C4-2B (cell line): ENCODE measurements around the gene SH3BP5.

Source experiments
- H3K27ac ChIP-seq: fragments of 450-650 bp; 2 replicates; pipeline ENCODE4 v1.5.1; 2017
- ZFX ChIP-seq: fragments of 450-650 bp; IDR thresholded peaks from 2 replicates; pipeline ENCODE4 v1.6.1; 2017
- TF ChIP-seq, protein P1 (sequence below): fragments of 450-650 bp; conservative IDR thresholded peaks from 2 replicates; pipeline ENCODE4 v1.5.1; 2017; ENCODE audit warnings: mild to moderate bottlenecking

SH3BP5 gene

DNA sequence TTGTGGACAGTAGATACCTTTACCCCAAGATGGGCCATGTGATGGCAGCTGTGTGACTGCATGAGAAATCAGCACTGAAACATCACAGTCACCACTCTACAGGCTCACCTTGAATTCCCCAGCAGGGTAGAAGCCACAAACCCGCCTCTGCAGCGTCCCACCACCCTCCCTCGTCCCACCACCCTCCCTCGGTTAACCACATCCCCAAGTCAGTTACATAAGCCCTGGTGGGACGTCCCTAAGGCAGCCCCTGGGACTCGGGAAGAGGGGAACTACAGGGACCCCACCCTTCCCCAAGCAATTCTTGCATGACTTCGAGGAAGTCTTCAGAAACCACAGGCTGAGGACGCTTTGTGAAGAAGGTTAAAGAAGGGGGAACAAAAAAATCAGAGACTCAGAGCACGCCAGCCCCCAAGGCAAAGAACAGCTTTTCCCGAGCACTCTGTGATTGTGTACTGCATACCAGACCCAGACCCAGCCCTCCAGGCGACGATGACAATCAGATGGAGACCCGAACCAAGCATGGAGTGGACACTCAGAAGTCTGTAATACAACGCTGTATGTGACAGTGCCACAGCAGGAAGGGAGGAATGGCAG lies 60.5 kb downstream of the SH3BP5 start:
- H3K27ac ChIP-seq: no peak overlapping the region
- no peak for TF ChIP-seq ZFX
- TF ChIP-seq, protein P1, sequence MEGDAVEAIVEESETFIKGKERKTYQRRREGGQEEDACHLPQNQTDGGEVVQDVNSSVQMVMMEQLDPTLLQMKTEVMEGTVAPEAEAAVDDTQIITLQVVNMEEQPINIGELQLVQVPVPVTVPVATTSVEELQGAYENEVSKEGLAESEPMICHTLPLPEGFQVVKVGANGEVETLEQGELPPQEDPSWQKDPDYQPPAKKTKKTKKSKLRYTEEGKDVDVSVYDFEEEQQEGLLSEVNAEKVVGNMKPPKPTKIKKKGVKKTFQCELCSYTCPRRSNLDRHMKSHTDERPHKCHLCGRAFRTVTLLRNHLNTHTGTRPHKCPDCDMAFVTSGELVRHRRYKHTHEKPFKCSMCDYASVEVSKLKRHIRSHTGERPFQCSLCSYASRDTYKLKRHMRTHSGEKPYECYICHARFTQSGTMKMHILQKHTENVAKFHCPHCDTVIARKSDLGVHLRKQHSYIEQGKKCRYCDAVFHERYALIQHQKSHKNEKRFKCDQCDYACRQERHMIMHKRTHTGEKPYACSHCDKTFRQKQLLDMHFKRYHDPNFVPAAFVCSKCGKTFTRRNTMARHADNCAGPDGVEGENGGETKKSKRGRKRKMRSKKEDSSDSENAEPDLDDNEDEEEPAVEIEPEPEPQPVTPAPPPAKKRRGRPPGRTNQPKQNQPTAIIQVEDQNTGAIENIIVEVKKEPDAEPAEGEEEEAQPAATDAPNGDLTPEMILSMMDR: no peak

DNA sequence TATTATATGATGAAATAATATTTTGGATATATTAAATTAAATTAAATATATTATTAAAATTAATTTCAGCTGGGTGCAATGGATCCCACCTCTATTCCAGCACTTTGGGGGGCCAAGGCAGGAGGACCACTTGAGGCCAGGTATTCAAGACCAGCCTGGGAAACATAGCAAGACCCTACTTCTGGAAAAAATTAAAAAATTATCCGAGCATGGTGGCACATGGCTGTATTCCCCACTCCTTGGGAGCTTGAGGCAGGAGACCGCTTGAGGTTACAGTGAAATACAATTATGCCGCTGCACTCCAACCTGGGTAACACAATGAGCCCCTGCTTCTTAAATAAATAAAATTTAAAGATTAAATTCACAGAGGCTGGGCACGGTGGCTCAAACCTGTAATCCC lies 61.4 kb downstream of the SH3BP5 start:
- H3K27ac ChIP-seq: no peak overlapping the region
- TF ChIP-seq, protein P1: no peak

DNA sequence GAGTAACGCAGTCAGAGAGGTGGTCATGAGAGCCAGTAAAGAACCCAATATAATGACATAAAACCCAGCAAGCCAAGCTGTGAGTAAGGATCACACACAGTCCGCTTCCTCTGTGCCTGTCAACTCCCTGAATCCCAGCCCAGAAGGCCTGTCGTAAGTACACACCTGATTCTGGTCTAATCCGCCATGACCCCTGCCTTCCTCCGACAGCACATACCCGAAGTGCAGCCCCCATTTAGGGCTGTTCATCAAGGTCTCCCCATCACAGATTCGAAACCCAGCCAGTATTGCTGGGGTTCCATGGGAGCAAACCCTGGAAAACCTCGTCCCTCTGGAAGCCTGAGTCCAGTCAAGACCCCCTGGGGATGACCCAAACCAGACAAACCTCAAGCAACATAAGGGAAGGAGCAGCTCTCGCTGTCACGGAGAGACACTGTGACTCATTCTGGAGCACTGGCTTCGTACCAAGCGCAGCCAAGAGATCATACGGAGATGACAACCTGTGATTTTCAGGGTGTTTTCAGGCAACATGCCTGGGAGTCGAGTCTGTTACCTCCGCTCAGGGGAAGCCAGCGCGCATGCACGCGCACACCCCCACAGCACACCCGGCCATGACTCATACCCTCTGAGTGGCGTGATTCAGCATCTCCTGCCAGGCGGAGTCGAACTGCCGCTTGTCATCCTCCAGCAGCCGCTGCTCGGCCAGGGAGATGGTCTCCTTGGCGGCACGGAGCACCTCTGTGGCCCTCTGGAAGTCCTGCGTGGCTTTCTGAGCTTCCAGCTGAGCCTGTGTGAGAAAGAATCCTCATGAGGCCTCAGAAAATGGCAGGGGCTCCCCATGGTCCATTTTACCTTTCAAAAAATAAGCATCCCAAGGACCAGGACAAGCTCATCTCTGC lies 63.0 kb downstream of the SH3BP5 start:
- TF ChIP-seq, protein P1: no peak
- no peak for TF ChIP-seq ZFX
- H3K27ac ChIP-seq: no peak overlapping the region

DNA sequence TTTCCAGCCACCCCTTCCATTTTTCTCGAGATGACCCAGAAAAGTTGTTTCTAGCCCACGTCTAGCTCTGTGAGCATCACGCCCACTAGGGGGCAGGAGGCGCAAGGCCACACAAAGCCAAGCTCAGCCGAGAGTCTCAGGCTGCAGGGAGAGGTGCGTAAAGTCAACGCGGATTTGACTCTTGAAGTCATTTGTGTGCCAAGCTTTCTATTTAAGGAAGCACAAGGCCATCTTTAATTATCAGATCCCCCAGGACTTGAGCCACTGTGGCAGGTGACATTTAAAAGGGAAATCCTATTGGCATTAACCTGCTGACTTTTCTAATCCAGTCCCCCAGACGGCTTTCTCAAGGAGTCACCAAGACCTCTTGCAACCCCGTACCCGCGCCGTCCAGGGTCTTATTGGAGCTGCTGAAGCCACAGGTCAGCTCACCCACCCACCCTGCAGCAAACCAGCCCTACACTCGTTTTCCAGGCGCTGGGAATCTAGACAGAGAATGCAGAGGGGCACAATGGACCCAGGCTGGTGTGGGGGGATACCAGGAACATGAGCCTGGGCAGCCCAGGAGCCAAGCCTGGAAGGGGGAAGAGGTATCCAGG lies 64.3 kb downstream of the SH3BP5 start:
- TF ChIP-seq ZFX: no peak
- TF ChIP-seq, protein P1: peak; percentile 92
- H3K27ac ChIP-seq: no peak overlapping the region

DNA sequence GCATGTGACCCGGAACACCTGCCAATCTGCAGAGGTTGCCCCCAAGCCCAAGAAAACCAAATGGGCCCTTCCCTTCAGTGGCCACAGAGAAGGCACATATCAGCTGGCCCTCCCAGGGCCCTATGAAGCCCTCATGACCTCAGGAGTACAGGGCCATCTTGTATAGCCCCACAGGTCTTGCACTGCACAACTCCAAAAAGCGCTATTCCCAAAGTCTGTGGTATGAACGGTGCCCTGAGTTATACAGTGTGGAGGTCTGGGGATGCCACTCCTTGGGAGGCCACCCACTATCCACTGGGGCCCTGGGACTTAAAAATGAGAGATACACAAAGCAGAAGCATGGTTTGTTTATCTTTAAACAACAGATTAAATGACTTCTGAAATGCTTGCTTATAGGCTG lies 64.9 kb downstream of the SH3BP5 start:
- H3K27ac ChIP-seq: no peak overlapping the region
- TF ChIP-seq, protein P1: no peak
- TF ChIP-seq ZFX: no peak

DNA sequence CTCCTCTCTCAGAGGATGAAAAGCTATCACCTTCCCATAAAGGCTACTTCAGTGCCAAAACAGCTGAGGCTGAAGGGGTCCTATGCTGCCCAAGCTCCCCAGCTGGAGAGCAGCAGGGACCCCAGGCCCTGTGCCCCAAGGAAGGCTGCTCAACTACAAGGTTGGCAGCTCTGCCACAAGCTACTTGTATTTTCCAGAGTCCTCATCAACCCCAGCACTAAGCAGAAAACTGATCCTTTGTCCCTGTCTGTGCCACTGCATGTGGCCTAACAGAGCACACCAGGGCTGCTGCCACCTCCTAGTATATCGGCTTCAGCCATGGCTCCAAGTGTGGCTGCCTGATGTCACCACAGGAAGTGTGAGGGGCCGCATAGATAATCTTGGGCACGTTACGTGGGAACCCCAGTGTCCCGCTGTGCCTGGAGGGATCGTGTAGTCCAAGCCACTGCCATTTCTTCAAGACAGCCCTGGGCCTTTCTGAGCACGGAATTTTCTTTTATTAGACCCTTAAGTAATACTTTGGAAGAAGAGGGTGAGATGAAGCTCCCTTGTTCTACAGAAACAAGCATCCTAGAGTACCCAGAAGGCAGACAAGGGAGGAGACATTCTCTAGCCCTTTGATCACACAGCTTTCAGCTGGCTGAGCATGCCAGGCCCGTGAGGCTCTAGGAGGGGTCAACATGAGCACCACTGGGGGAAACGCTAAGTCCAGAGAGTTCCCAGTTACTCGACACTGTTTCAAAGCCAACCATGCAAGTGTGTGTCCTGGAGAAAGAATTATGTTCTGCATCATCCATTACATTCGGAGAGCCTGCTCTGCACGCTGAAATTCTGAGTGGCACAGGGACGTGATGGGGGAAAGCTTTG lies 65.6 kb downstream of the SH3BP5 start:
- TF ChIP-seq, protein P1: no peak
- TF ChIP-seq ZFX: no peak
- H3K27ac ChIP-seq: no peak overlapping the region
